ENCODE data around the gene ARPP19.
"Not testable (repeated sequence)": the region's sequence is repeated elsewhere in the genome, so short reads cannot be mapped to it uniquely, and the experiment has no call there.

The ARPP19 gene

GRCh38 chr15:52563501-52564060, 5.2 kb downstream of the ARPP19 start:
- Mint-ChIP-seq H3K4me3 (no peak overlapping the region), H3K27me3 (no peaks in the 10 kb centered on the region), H3K36me3 (peaks cover 11% of the 10 kb centered on the region), H3K9me3 (no peaks in the 10 kb centered on the region), H3K27ac (peak overlapping the region; percentile 92), H3K4me1 (peaks cover 40% of the 10 kb centered on the region)
- no peak for DNase-seq (ENCODE audit: low spot score in 2 of 2)
- no peak for ATAC-seq (ENCODE audit: low read depth)

- ATAC-seq (ENCODE audit: low read depth) (no peak), DNase-seq (ENCODE audit: low spot score in 2 of 2) (no peak)
- Mint-ChIP-seq H3K9me3 (no peaks in the 10 kb centered on the region), H3K36me3 (peaks cover 18% of the 10 kb centered on the region), H3K4me3 (no peak overlapping the region), H3K27ac (peak overlapping the region; percentile 28), H3K27me3 (no peaks in the 10 kb centered on the region), H3K4me1 (peaks cover 28% of the 10 kb centered on the region)
Measured at GRCh38 chr15:52559575-52559974, 9.3 kb downstream of the ARPP19 start.

GRCh38 chr15:52559022-52559421, 9.8 kb downstream of the ARPP19 start:
- Mint-ChIP-seq H3K4me3 (no peak overlapping the region), H3K4me1 (peaks cover 29% of the 10 kb centered on the region), H3K9me3 (no peaks in the 10 kb centered on the region), H3K36me3 (peaks cover 22% of the 10 kb centered on the region), H3K27me3 (no peaks in the 10 kb centered on the region), H3K27ac (peak overlapping the region; percentile 28)
- DNase-seq (ENCODE audit: low spot score in 2 of 2) (no peak), ATAC-seq (ENCODE audit: low read depth) (peak; percentile 22)

- Mint-ChIP-seq H3K36me3 (peaks cover 25% of the 10 kb centered on the region), H3K4me3 (peak overlapping the region; percentile 24), H3K27me3 (no peaks in the 10 kb centered on the region), H3K4me1 (peaks cover 30% of the 10 kb centered on the region), H3K9me3 (no peaks in the 10 kb centered on the region), H3K27ac (peak overlapping the region; percentile 37)
- ATAC-seq (ENCODE audit: low read depth) = peak; percentile 46
- no peak for DNase-seq (ENCODE audit: low spot score in 2 of 2)
Measured at GRCh38 chr15:52558196-52558595, 10.6 kb downstream of the ARPP19 start.

- H3K4me3 Mint-ChIP-seq = no peak overlapping the region
- H3K27ac Mint-ChIP-seq = no peak overlapping the region
- H3K9me3 Mint-ChIP-seq = no peaks in the 10 kb centered on the region
- H3K27me3 Mint-ChIP-seq = no peaks in the 10 kb centered on the region
- ATAC-seq (ENCODE audit: low read depth) (no peak), DNase-seq (ENCODE audit: low spot score in 2 of 2) (no peak)
- H3K4me1 Mint-ChIP-seq = peaks cover 28% of the 10 kb centered on the region
- peaks cover 22% of the 10 kb centered on the region for H3K36me3 Mint-ChIP-seq
Measured at GRCh38 chr15:52557274-52557641, 11.6 kb downstream of the ARPP19 start.

DNA sequence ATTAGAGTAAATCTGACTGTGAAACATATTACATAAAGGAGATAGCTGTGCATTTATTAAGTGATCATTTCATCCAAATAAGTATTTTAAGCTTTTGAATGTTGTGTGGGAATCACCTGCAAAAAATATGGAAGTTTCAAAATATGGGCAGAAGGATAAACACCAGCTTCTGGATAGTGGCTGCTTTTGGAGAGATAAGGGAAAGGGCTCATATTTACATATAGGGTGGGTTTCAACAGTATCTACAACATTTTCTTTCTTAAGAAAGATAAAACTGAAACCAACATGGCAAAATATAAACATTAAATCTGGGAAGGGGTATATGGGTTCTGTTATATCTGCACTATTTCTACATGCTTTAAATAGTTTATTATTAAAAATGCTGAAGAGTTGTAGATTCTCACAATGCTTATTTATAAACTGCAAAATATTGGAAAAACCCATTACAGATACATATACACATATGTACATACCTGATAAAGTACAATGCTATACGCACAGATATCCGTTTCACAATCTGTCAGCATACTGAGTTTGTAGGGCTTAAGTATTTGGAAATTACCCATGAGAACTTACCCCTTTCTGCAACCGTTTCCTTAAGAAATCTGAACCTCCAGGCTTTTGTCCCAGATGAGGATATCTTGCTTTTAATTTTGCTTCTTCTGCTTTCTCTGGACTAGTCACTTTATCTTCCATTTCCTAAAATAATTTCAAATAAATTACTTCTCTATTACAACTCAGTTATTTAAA, 12.1 kb downstream of the ARPP19 start:
- Mint-ChIP-seq H3K36me3 (peaks cover 22% of the 10 kb centered on the region), H3K27ac (peak overlapping the region; percentile 25)
- no peak for ATAC-seq (ENCODE audit: low read depth)

DNA sequence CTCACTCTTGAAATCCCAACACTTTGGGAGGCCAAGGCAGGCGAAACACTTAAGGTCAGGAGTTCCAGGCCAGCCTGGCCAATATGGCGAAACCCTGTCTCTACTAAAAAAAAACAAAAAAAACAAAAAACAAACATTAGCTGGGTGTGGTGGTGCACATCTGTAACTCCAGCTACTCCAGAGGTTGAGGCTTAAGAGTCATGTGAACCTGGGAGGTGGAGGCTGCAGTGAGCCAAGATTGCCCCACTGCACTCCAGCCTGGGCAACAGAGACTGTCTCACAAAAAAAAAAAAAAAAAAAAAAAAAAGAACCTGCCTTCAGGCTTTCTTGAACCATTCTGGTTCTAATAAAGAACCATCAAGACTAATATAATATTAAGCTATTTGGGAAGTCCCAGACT, 16.5 kb downstream of the ARPP19 start:
- H3K27ac Mint-ChIP-seq = no peak overlapping the region
- peaks cover 8% of the 10 kb centered on the region for H3K4me1 Mint-ChIP-seq
- no peak overlapping the region for H3K4me3 Mint-ChIP-seq
- H3K9me3 Mint-ChIP-seq = no peaks in the 10 kb centered on the region
- H3K27me3 Mint-ChIP-seq = no peaks in the 10 kb centered on the region
- peaks cover 35% of the 10 kb centered on the region for H3K36me3 Mint-ChIP-seq
- no peak for DNase-seq (ENCODE audit: low spot score in 2 of 2)
- ATAC-seq (ENCODE audit: low read depth) = no peak

More for the DNA sequence above, 12.1 kb downstream of the ARPP19 start:
- H3K4me3 Mint-ChIP-seq = no peak overlapping the region
- H3K27me3 Mint-ChIP-seq = no peaks in the 10 kb centered on the region
- DNase-seq (ENCODE audit: low spot score in 2 of 2) = no peak
- H3K9me3 Mint-ChIP-seq = no peaks in the 10 kb centered on the region
- peaks cover 28% of the 10 kb centered on the region for H3K4me1 Mint-ChIP-seq

DNA sequence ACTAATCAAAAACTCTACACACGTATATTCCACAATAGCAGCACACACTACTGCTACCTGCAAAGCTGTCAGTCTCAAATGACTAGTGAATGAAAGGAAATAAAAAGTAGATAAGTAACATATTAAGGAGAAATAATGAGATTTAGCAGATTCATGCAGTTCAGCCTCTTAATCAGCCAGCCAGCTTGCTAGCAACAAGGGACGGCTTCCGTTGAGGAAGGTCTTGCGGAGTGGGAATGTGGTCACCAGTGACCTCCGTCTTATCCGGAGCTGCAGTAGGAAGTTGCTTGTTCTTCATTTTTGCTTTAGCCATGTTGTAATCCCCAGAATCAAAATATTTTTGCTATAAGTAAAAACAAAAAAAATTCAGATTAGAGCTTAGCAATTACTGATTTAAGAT, 17.1 kb downstream of the ARPP19 start:
- no peak for DNase-seq (ENCODE audit: low spot score in 2 of 2)
- H3K36me3 Mint-ChIP-seq = peaks cover 37% of the 10 kb centered on the region
- H3K4me1 Mint-ChIP-seq = peaks cover 8% of the 10 kb centered on the region
- no peak overlapping the region for H3K4me3 Mint-ChIP-seq
- no peak overlapping the region for H3K27ac Mint-ChIP-seq
- no peak for ATAC-seq (ENCODE audit: low read depth)
- H3K27me3 Mint-ChIP-seq = no peaks in the 10 kb centered on the region
- no peaks in the 10 kb centered on the region for H3K9me3 Mint-ChIP-seq

DNA sequence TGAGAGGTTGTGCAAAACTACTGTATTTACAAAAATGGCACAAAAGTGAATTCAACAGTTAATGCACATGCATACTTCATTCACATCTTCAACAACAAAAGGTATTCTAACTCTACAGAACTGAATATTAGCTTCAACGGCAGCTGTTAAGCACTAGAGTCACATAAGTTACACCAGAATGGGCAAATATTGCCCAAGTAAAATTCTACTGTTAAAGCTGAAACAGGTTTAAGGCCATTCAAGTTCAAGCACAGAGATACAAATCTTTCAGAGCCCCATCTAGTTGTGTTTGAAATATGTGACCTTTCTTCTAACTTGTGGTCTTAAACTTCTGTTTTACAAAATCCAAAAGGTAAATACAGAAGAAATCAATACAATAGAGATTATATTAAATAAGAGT, 17.6 kb downstream of the ARPP19 start:
- H3K27ac Mint-ChIP-seq; H3K9me3 Mint-ChIP-seq; H3K4me3 Mint-ChIP-seq; DNase-seq (ENCODE audit: low spot score in 2 of 2); H3K4me1 Mint-ChIP-seq; ATAC-seq (ENCODE audit: low read depth); H3K27me3 Mint-ChIP-seq: not testable (repeated sequence)
- peaks cover 41% of the 10 kb centered on the region for H3K36me3 Mint-ChIP-seq

DNA sequence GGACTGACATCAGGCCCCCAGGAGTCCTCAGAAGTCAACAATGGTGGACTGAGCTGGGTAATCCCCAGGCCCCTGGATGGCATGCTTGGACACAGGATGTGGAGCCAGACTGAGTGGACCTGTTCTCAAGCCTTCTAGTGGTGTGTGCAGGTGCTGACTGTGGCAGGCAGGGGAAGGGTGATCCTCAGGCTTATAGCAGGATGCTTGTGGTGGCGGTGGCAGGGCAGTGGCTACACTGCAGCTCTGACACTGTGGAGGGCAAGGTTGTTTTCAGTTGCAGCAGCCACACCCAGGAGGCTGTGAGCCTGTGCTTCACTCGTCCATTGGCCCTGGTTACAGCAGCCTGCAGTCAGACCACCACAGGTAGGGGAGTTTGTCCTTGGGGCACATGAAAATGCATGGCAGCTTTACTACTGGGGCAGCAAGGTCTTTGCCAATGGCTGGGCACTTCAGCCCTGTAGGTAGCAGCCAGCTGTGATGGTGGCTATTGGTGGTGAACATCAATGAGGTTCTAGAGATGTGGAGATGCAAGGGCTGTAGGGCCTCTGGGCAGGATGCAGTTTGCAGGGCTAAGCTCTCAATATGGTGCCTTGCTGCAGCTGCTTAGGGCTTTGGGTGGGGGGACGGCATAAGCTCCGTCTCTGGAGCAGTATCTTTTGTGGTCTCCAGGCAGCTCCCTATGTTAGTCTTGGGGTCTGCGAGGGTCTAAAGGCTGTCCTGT, 22.6 kb downstream of the ARPP19 start:
- H3K9me3 Mint-ChIP-seq = peaks cover 2% of the 10 kb centered on the region
- H3K27ac Mint-ChIP-seq = peak overlapping the region; percentile 8
- peaks cover 36% of the 10 kb centered on the region for H3K36me3 Mint-ChIP-seq
- ATAC-seq (ENCODE audit: low read depth) (no peak), DNase-seq (ENCODE audit: low spot score in 2 of 2) (no peak)
- H3K4me3 Mint-ChIP-seq = no peak overlapping the region
- no peaks in the 10 kb centered on the region for H3K27me3 Mint-ChIP-seq
- H3K4me1 Mint-ChIP-seq = no peaks in the 10 kb centered on the region

DNA sequence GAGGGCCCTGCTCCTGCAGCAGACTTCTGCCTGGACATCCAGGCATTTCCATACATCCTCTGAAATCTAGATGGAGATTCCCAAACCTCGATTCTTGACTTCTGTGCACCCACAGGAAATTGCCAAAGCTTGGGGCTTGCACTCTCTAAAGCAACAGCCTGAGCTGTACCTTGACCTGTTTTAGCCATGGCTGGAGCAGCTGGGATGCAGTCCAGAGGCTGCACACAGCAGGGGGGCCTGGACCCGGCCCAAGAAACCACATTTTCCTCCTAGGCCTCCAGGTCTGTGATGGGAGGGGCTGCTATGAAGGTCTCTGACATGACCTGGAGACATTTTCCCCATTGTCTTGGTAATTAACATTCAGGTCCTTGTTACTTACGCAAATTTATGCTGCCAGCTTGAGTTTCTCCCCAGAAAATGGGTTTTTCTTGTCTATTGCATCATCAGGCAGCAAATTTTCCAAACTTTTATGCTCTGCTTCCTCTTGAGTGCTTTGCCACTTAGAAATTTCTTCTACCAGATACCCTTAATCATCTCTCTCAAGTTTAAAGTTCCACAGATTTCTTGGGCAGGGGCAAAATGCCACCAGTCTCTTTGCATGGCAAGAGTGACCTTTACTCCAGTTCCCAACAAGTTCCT, 28.3 kb downstream of the ARPP19 start:
- Mint-ChIP-seq H3K9me3 (peaks cover under 1% of the 10 kb centered on the region), H3K36me3 (peaks cover 11% of the 10 kb centered on the region), H3K27ac (no peak overlapping the region), H3K4me1 (no peaks in the 10 kb centered on the region), H3K4me3 (no peak overlapping the region), H3K27me3 (peaks cover 2% of the 10 kb centered on the region)
- DNase-seq (ENCODE audit: low spot score in 2 of 2) = no peak
- ATAC-seq (ENCODE audit: low read depth) = no peak

DNA sequence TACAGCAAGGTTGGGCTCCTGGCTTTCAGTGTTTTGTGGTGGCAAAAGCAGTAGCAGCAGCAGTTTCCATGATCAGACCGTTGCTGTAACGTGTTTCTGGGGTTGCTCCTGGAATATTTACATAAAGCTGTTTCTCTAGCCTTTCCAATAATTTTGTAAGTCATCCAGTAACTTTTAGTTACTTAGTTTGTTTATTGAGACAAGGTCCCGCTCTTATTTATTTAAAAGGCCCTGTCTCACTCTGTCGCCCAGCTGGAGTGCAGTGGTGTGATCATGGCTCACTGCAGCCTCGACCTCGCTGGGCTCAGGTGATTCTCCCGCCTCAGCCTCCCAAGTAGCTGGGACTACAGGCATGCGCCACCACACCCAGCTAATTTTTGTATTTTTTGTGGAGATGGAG, 31.4 kb downstream of the ARPP19 start:
- DNase-seq (ENCODE audit: low spot score in 2 of 2) (no peak), ATAC-seq (ENCODE audit: low read depth) (no peak)
- no peak overlapping the region for H3K4me3 Mint-ChIP-seq
- H3K27me3 Mint-ChIP-seq = peaks cover 2% of the 10 kb centered on the region
- H3K4me1 Mint-ChIP-seq = peaks cover 3% of the 10 kb centered on the region
- H3K9me3 Mint-ChIP-seq = no peaks in the 10 kb centered on the region
- peaks cover 10% of the 10 kb centered on the region for H3K36me3 Mint-ChIP-seq
- H3K27ac Mint-ChIP-seq = no peak overlapping the region

GRCh38 chr15:52532427-52532826, 36.4 kb downstream of the ARPP19 start:
- ATAC-seq (ENCODE audit: low read depth) (no peak), DNase-seq (ENCODE audit: low spot score in 2 of 2) (no peak)
- H3K4me1 Mint-ChIP-seq = peaks cover 16% of the 10 kb centered on the region
- peaks cover 2% of the 10 kb centered on the region for H3K27me3 Mint-ChIP-seq
- H3K36me3 Mint-ChIP-seq = no peaks in the 10 kb centered on the region
- H3K9me3 Mint-ChIP-seq = no peaks in the 10 kb centered on the region
- no peak overlapping the region for H3K27ac Mint-ChIP-seq
- H3K4me3 Mint-ChIP-seq = no peak overlapping the region

GRCh38 chr15:52529940-52530339, 38.9 kb downstream of the ARPP19 start:
- Mint-ChIP-seq H3K27ac (peak overlapping the region; percentile 87), H3K4me3 (peak overlapping the region; percentile 87), H3K27me3 (no peaks in the 10 kb centered on the region), H3K36me3 (no peaks in the 10 kb centered on the region), H3K4me1 (peaks cover 21% of the 10 kb centered on the region), H3K9me3 (no peaks in the 10 kb centered on the region)
- no peak for DNase-seq (ENCODE audit: low spot score in 2 of 2)
- no peak for ATAC-seq (ENCODE audit: low read depth)
